ENCODE results near the gene AQP12B.

Gene AQP12B

DNA sequence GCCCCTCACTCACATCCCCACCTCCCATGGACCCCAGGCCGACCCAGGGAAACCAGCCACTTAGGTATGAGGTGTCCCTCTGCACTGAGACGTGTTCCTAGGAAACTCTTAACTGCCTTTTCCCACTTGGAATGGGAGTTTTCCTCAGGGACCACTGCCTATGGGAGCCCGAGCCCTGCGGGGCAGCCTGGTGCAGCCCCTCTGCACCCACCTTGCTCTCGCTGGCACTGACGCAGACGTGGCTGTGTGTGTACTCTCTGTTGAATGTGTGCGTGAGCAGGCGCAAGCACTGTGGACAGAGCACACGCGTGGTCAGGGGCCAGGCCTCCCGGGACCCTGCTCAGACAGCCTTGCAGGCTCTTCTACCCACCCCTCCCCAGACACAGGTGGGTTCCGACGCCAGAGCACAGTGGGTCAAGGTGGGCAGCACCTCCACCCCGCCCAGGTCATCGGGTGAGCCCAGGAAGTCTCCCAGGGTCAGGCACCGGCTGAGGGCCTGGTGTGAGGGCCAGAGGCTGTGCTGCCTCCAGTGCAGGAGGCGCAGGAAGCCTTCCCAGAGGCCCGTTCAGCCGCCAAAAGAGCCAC is 39.0 kb upstream of the AQP12B start:
- no peak overlapping the region for H3K9ac ChIP-seq (ENCODE audit: low read depth, low read length, poor library complexity)
- H3K23ac ChIP-seq (ENCODE audit: low read depth, low read length, poor library complexity), result no peak overlapping the region
- H2AFZ ChIP-seq (ENCODE audit: low read length), result no peak overlapping the region
- H3K4ac ChIP-seq (ENCODE audit: low read length), result no peak overlapping the region
- no peak overlapping the region for H2BK15ac ChIP-seq (ENCODE audit: low read length)
- no peaks in the 10 kb centered on the region for H3K4me1 ChIP-seq (ENCODE audit: control insufficient read depth in 2 of 2, insufficient read depth in 1 of 2, low read depth in 1 of 2, low read length in 2 of 2)
- H3K4me3 ChIP-seq (ENCODE audit: low read length in 2 of 2), result no peak overlapping the region
- no peak overlapping the region for H3K18ac ChIP-seq (ENCODE audit: low read length)
- H3K9me3 ChIP-seq (replicated peaks in 1 of 2; ENCODE audit: control insufficient read depth in 2 of 2, insufficient read depth in 1 of 2, low read depth in 1 of 2, low read length in 2 of 2), result peaks cover 0 to 2% of the 10 kb centered on the region in 2 donors
- no peak overlapping the region for H2BK12ac ChIP-seq (ENCODE audit: low read length)
- H3K79me1 ChIP-seq (ENCODE audit: low read depth, low read length), result peaks cover 9% of the 10 kb centered on the region
- H2BK5ac ChIP-seq (ENCODE audit: low read length), result peak overlapping the region; percentile 19
- no peak overlapping the region for H4K91ac ChIP-seq (ENCODE audit: low read depth, low read length, poor library complexity)
- WGBS, 2 donors (ENCODE audit: extremely low coverage in 2 of 2, insufficient read length in 2 of 2, insufficient replicate concordance in 1 of 2), result no CpG with 5 or more reads among the region's 20 CpGs
- no peak overlapping the region for H3K27ac ChIP-seq (replicated peaks; ENCODE audit: low read length)
- H3K4me2 ChIP-seq (ENCODE audit: insufficient read depth, low read length, poor library complexity, severe bottlenecking), result no peak overlapping the region
- H3K14ac ChIP-seq (ENCODE audit: low read length), result peak overlapping the region; percentile 17
- peaks cover 43 to 55% of the 10 kb centered on the region in 2 donors for H3K36me3 ChIP-seq (replicated peaks in 1 of 2; ENCODE audit: control insufficient read depth in 2 of 2, insufficient read depth in 2 of 2, low read length in 2 of 2)
- no peak for DNase-seq (ENCODE audit: low spot score)
- no peak overlapping the region for H2AK5ac ChIP-seq (ENCODE audit: low read depth, low read length)
- no peaks in the 10 kb centered on the region for H3K27me3 ChIP-seq (ENCODE audit: control insufficient read depth in 3 of 3, insufficient read depth in 3 of 3, low read depth in 1 of 3, low read length in 3 of 3)
- peak overlapping the region; percentile 23 for H4K8ac ChIP-seq (ENCODE audit: low read depth, low read length)
- no peak overlapping the region for H2BK120ac ChIP-seq (ENCODE audit: low read depth, low read length)

- Histone ChIP-seq H2BK12ac (ENCODE audit: low read length) (no peak overlapping the region), H3K36me3 (replicated peaks in 1 of 2; ENCODE audit: control insufficient read depth in 2 of 2, insufficient read depth in 2 of 2, low read length in 2 of 2) (peaks cover 40 to 54% of the 10 kb centered on the region in 2 donors), H3K9me3 (replicated peaks in 1 of 2; ENCODE audit: control insufficient read depth in 2 of 2, insufficient read depth in 1 of 2, low read depth in 1 of 2, low read length in 2 of 2) (peaks cover 0 to 2% of the 10 kb centered on the region in 2 donors), H3K4me2 (ENCODE audit: insufficient read depth, low read length, poor library complexity, severe bottlenecking) (no peak overlapping the region), H3K18ac (ENCODE audit: low read length) (peak overlapping the region; percentile 48), H3K79me1 (ENCODE audit: low read depth, low read length) (peaks cover 9% of the 10 kb centered on the region), H4K91ac (ENCODE audit: low read depth, low read length, poor library complexity) (no peak overlapping the region), H3K4ac (ENCODE audit: low read length) (no peak overlapping the region), H3K9ac (ENCODE audit: low read depth, low read length, poor library complexity) (no peak overlapping the region), H2AK5ac (ENCODE audit: low read depth, low read length) (no peak overlapping the region), H4K8ac (ENCODE audit: low read depth, low read length) (no peak overlapping the region), H2BK5ac (ENCODE audit: low read length) (no peak overlapping the region), H3K27ac (replicated peaks; ENCODE audit: low read length) (no peak overlapping the region), H2BK15ac (ENCODE audit: low read length) (no peak overlapping the region), H3K4me3 (ENCODE audit: low read length in 2 of 2) (no peak overlapping the region), H2BK120ac (ENCODE audit: low read depth, low read length) (no peak overlapping the region), H2AFZ (ENCODE audit: low read length) (no peak overlapping the region), H3K27me3 (ENCODE audit: control insufficient read depth in 3 of 3, insufficient read depth in 3 of 3, low read depth in 1 of 3, low read length in 3 of 3) (no peaks in the 10 kb centered on the region), H3K4me1 (ENCODE audit: control insufficient read depth in 2 of 2, insufficient read depth in 1 of 2, low read depth in 1 of 2, low read length in 2 of 2) (no peaks in the 10 kb centered on the region), H3K23ac (ENCODE audit: low read depth, low read length, poor library complexity) (no peak overlapping the region), H3K14ac (ENCODE audit: low read length) (no peak overlapping the region)
- DNase-seq (ENCODE audit: low spot score), result no peak
- WGBS, 2 donors (ENCODE audit: extremely low coverage in 2 of 2, insufficient read length in 2 of 2, insufficient replicate concordance in 1 of 2), result no CpG with 5 or more reads among the region's 25 CpGs
Measured at GRCh38 chr2:240720686-240721595, 38.3 kb upstream of the AQP12B start.

GRCh38 chr2:240719676-240720545 is 37.2 kb upstream of the AQP12B start:
- no peak for DNase-seq (ENCODE audit: low spot score)
- no peaks in the 10 kb centered on the region for H3K4me1 ChIP-seq (ENCODE audit: control insufficient read depth in 2 of 2, insufficient read depth in 1 of 2, low read depth in 1 of 2, low read length in 2 of 2)
- no CpG with 5 or more reads among the region's 25 CpGs for WGBS, 2 donors (ENCODE audit: extremely low coverage in 2 of 2, insufficient read length in 2 of 2, insufficient replicate concordance in 1 of 2)

More at GRCh38 chr2:240719676-240720545, 37.2 kb upstream of the AQP12B start:
- Histone ChIP-seq H3K23ac (ENCODE audit: low read depth, low read length, poor library complexity) (no peak overlapping the region), H3K79me1 (ENCODE audit: low read depth, low read length) (peaks cover 9% of the 10 kb centered on the region), H2BK15ac (ENCODE audit: low read length) (no peak overlapping the region), H2BK12ac (ENCODE audit: low read length) (no peak overlapping the region), H3K9me3 (replicated peaks in 1 of 2; ENCODE audit: control insufficient read depth in 2 of 2, insufficient read depth in 1 of 2, low read depth in 1 of 2, low read length in 2 of 2) (no peaks in the 10 kb centered on the region), H3K4me3 (ENCODE audit: low read length in 2 of 2) (no peak overlapping the region), H2BK5ac (ENCODE audit: low read length) (peak overlapping the region; percentile 39), H3K36me3 (replicated peaks in 1 of 2; ENCODE audit: control insufficient read depth in 2 of 2, insufficient read depth in 2 of 2, low read length in 2 of 2) (peaks cover 30 to 47% of the 10 kb centered on the region in 2 donors), H4K8ac (ENCODE audit: low read depth, low read length) (no peak overlapping the region), H3K4me2 (ENCODE audit: insufficient read depth, low read length, poor library complexity, severe bottlenecking) (no peak overlapping the region), H2BK120ac (ENCODE audit: low read depth, low read length) (no peak overlapping the region), H4K91ac (ENCODE audit: low read depth, low read length, poor library complexity) (no peak overlapping the region), H3K27ac (replicated peaks; ENCODE audit: low read length) (no peak overlapping the region), H3K4ac (ENCODE audit: low read length) (no peak overlapping the region), H3K18ac (ENCODE audit: low read length) (no peak overlapping the region), H3K14ac (ENCODE audit: low read length) (peak overlapping the region; percentile 47), H3K27me3 (ENCODE audit: control insufficient read depth in 3 of 3, insufficient read depth in 3 of 3, low read depth in 1 of 3, low read length in 3 of 3) (no peaks in the 10 kb centered on the region), H2AFZ (ENCODE audit: low read length) (no peak overlapping the region), H3K9ac (ENCODE audit: low read depth, low read length, poor library complexity) (no peak overlapping the region), H2AK5ac (ENCODE audit: low read depth, low read length) (no peak overlapping the region)
